PFSK-1 (cell line): Measurements from ENCODE around the gene TUBAL3.

Experiments used
- FOXP2 ChIP-seq: optimal IDR thresholded peaks from 2 replicates; pipeline ENCODE3; 2011; ENCODE audit warnings: borderline replicate concordance, control low read depth, inconsistent platforms; ENCODE audit not compliant: insufficient read depth; ENCODE audit errors: extremely low read length, extremely low read depth
- POLR2AphosphoS5 ChIP-seq: IDR thresholded peaks from 2 replicates; pipeline ENCODE4 v1.6.1; 2012; ENCODE audit warnings: low read depth, mild to moderate bottlenecking, control low read depth, low read length, moderate library complexity
- REST ChIP-seq, 2 experiments: IDR thresholded peaks; 2 replicates each; pipeline versions ENCODE4 v1.6.1 to v1.8.0; 2011 to 2012; ENCODE audit warnings: low read depth in 2 of 2, low read length in 2 of 2, control low read depth in 1 of 2, inconsistent platforms in 1 of 2, mild to moderate bottlenecking in 1 of 2, moderate library complexity in 1 of 2; ENCODE audit not compliant: insufficient read depth in 1 of 2
- SIN3A ChIP-seq: IDR thresholded peaks from 2 replicates; pipeline ENCODE4 v1.6.1; 2012; ENCODE audit warnings: mild to moderate bottlenecking, low read length, moderate library complexity, borderline replicate concordance; ENCODE audit not compliant: insufficient read depth
- TAF1 ChIP-seq: IDR thresholded peaks from 2 replicates; pipeline ENCODE4 v1.6.1; 2012; ENCODE audit warnings: low read length, control low read depth, borderline replicate concordance; ENCODE audit not compliant: insufficient read depth

- TF ChIP-seq REST (IDR thresholded peaks at IDR 0.05; ENCODE audit: insufficient read depth in 1 of 2, low read depth in 2 of 2, low read length in 2 of 2) = no peak
- TF ChIP-seq TAF1 = no peak
- no peak for TF ChIP-seq POLR2AphosphoS5
- no peak for TF ChIP-seq SIN3A
- TF ChIP-seq FOXP2 = no peak
These were observed 29.6 kb upstream of the TUBAL3 start for GRCh38 chr10:5434017-5434753.
